Renal cortical epithelial cell (primary cell): Measurements from ENCODE around the gene PHACTR4. TPM values are rescaled to one million over a fixed set of nuclear protein-coding genes. Genes with fewer than 3 reads are reported as not detected.
"Not testable (repeated sequence)": the region's sequence is repeated elsewhere in the genome, so short reads cannot be mapped to it uniquely, and the experiment has no call there.

ENCODE experiments used
- DNase-seq: peaks from one replicate; pipeline ENCODE4 v3.0.0-alpha.2; 2011; ENCODE audit warnings: low read depth
- total RNA-seq: library from RNA; depleted of rRNA; stranded (reverse); fragments of >200 nt; gene quantifications from 2 replicates; pipeline ENCODE4 v1.2.3, GENCODE V29; 2014

PHACTR4 gene
- total RNA-seq, 1 donor from 2014 or later = 29.0 TPM

DNA sequence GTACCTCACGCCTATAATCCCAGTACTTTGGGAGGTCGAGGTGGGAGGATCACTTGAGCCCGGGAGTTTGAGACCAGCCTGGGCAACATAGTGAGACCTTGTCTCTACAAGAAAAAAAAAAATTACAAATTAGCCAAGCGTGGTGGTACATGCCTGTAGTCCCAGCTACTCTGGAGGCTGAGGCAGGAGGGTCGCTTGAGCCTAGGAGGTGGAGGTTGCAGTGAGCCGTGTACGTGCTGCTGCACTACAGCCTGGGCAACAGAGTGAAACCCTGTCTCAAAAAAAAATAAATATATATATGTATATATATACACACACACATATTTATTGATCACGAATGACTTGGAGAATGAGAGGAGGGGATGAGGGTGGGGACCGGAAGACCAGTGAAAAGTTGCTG is 153.0 kb downstream of the PHACTR4 start:
- not testable (repeated sequence) for DNase-seq

GRCh38 chr1:28525002-28525642 is 155.6 kb downstream of the PHACTR4 start:
- DNase-seq = not testable (repeated sequence)

DNA sequence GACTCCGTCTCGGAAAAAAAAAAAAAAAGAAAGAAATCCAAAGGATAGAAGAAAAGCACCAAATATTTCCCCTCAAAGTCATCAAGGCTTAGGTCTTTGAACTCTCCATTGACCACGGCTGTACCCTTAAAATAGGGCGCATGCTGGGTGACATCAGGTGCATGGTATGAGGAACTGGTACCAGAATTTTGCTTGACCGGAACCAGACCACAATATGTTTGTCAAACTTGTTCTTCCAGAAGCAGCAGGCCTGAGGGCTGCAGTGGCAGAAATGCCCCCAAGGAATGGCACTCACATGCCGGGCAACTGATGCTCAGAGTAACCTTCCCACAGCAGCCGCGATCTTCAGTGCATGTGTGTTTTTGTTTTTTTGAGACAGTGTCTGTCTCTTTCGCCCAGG is 157.3 kb downstream of the PHACTR4 start:
- peak; percentile 86 for DNase-seq

DNA sequence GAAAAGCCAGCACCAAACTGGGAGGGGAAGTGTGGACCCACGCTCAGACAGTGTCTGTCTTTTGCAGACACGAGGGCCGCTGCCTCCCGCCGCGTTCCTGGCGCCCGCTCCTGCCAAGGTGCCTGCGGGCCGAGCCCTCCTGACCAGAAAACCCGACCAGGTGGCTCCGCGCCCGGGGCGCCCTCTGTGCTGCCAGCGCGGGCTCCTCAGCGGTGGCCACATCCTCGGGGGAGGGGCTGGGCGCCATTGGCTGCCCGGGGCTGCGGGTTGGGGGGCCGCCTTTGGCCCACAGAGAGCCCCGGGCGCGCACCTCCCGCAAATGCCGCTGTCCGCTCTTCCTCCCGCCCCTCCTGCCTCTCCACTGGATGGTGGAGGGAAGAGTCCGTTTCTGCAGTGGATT is 160.9 kb downstream of the PHACTR4 start:
- no peak for DNase-seq

- DNase-seq = no peak
Measured at GRCh38 chr1:28534671-28535070, 165.1 kb downstream of the PHACTR4 start.

- DNase-seq = no peak
Measured at GRCh38 chr1:28535180-28535579, 165.6 kb downstream of the PHACTR4 start.

GRCh38 chr1:28537457-28538199 is 168.1 kb downstream of the PHACTR4 start:
- DNase-seq = no peak

DNA sequence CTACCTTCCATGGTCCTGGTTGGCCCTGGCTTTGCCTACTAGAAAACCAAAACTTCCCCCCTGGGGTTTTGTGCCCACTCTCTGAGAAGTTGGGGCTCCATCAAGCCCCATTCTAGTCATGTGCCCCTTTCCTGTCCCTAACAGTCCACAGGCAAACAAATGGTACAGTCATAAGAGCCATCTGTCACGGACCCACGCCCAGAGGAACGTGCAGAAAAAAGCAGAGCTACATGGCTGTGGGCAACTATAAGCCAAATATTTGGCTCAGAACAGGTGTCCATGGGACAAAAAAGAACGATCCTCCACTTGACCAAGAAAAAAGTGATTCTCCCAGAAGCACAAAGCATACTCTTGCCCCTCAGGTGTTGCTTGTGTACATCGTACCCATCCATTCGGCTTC is 168.7 kb downstream of the PHACTR4 start:
- DNase-seq = no peak

- no peak for DNase-seq
Measured at GRCh38 chr1:28540651-28541050, 171.1 kb downstream of the PHACTR4 start.

GRCh38 chr1:28541414-28542015 is 172.0 kb downstream of the PHACTR4 start:
- DNase-seq = not testable (repeated sequence)

DNA sequence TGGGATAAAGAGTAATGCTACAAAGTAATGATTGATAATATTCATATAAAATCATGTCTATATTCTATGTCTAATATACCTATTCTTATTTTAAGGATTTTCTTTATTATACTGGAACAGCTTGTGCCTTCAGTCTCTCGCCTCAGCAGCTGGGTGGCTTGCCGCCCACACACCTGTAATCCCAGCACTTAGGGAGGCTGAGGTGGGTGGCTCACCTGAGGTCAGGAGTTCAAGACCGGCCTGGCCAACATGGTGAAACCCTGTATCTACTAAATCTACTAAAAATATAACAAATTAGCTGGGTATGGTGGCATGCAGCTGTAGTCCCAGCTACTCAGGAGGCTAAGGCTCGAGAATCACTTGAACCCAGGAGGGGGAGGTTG is 175.7 kb downstream of the PHACTR4 start:
- no peak for DNase-seq

DNA sequence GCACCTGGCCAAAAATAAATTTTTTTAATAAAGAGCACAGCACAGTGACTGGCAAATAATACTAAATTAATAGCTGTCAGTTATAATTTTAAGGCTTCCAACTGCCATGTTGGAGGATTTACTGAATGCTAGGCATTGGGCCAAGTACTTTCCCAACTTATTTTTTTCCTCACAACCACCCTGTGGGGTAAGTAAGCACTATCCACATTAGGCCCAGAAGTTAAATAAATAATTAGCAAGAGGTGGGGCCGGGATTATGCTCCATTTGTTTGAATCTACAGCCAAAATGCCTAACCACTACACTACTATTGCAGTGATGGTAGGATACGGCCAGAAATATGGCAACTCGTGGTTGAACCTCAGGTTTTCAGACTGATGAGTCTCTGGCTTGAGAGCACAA is 178.8 kb downstream of the PHACTR4 start:
- peak; percentile 25 for DNase-seq

Other genes starting within 250 kb of the PHACTR4 start
- gene PTAFR, start 193.1 kb upstream of the PHACTR4 start, total RNA-seq = 2.5 and 14.2 TPM in 2 replicates
- gene DNAJC8, start 136.7 kb upstream of the PHACTR4 start, total RNA-seq = 70.0 and 71.1 TPM in 2 replicates
- 168 and 205 TPM in 2 replicates for gene ATP5IF1, start 133.6 kb upstream of the PHACTR4 start, total RNA-seq
- gene SESN2, start 110.2 kb upstream of the PHACTR4 start, total RNA-seq = 35.4 and 42.1 TPM in 2 replicates
- 37.5 and 38.2 TPM in 2 replicates for gene MED18, start 40.7 kb upstream of the PHACTR4 start, total RNA-seq
- gene RCC1, start 136.3 kb downstream of the PHACTR4 start, total RNA-seq = 64.5 and 87.0 TPM in 2 replicates
- 24.7 and 46.9 TPM in 2 replicates for gene TRNAU1AP, start 183.3 kb downstream of the PHACTR4 start, total RNA-seq
- 49.0 and 241 TPM in 2 replicates for gene RAB42, start 222.5 kb downstream of the PHACTR4 start, total RNA-seq